IMR-90 (cell line): ENCODE measurements around the gene DCAF16. TPM values are rescaled to one million over a fixed set of nuclear protein-coding genes. Genes with fewer than 3 reads are reported as not detected.

ENCODE experiments used
- ATAC-seq: fragments of 200-7000 bp; cut with Tn5 transposase; 2 replicates; pipeline ENCODE4 v1.9.1; 2020; ENCODE audit warnings: low read depth, mild to moderate bottlenecking, moderate library complexity
- BruUV-seq: library from RNA; stranded (reverse); fragments of 400-500 nt; replicated peaks from 2 replicates; lab custom pipeline; 2021; lab: Mats Ljungman, UMichigan
- CTCF ChIA-PET: fragments of 300-600 bp; formaldehyde crosslinking; extraction: SDS; loops from one replicate; lab custom pipeline; 2021; ENCODE audit warnings: antibody characterized with exemption; lab: Yijun Ruan, JAX
- POLR2A ChIA-PET: fragments of 300-600 bp; sonication (Branson Sonifier 250); formaldehyde crosslinking; loops from one replicate; lab custom pipeline; 2022; ENCODE audit warnings: antibody characterized with exemption; ENCODE audit not compliant: unreplicated experiment; lab: Charles Lee
- DNase-seq: peaks from one replicate; pipeline ENCODE4 v3.0.0; 2013
- H2AFZ ChIP-seq: replicated peaks from 2 replicates; pipeline ENCODE3; 2013; ENCODE audit warnings: low read length, mild to moderate bottlenecking; ENCODE audit not compliant: poor library complexity
- H2AK5ac ChIP-seq: 2 replicates; pipeline ENCODE4 v1.6.1; 2013; ENCODE audit warnings: low read depth, low read length, inconsistent platforms
- H2AK9ac ChIP-seq: replicated peaks from 2 replicates; pipeline ENCODE3; 2013; ENCODE audit warnings: mild to moderate bottlenecking, low read depth, low read length, moderate library complexity; ENCODE audit not compliant: poor library complexity
- H2BK120ac ChIP-seq: 2 replicates; pipeline ENCODE4 v1.6.1; 2013; ENCODE audit warnings: low read depth, low read length, inconsistent platforms
- H2BK15ac ChIP-seq: 3 replicates; pipeline ENCODE4 v1.6.1; 2013; ENCODE audit warnings: low read depth, low read length, inconsistent platforms
- H2BK20ac ChIP-seq: 2 replicates; pipeline ENCODE4 v1.6.1; 2013; ENCODE audit warnings: low read depth, mild to moderate bottlenecking, inconsistent platforms, low read length, moderate library complexity
- H2BK5ac ChIP-seq: 2 replicates; pipeline ENCODE4 v1.6.1; 2013; ENCODE audit warnings: mild to moderate bottlenecking, low read depth, low read length, inconsistent platforms; ENCODE audit not compliant: poor library complexity, severe bottlenecking
- H3K14ac ChIP-seq: replicated peaks from 2 replicates; pipeline ENCODE4 v1.6.1; 2013; ENCODE audit warnings: low read depth, low read length, inconsistent platforms
- H3K18ac ChIP-seq: 2 replicates; pipeline ENCODE4 v1.6.1; 2013; ENCODE audit warnings: low read depth, low read length, control low read depth
- H3K23ac ChIP-seq: 2 replicates; pipeline ENCODE4 v1.6.1; 2013; ENCODE audit warnings: low read depth, low read length, inconsistent platforms
- H3K27ac ChIP-seq: 2 replicates; pipeline ENCODE4 v1.5.1; 2013; ENCODE audit warnings: mild to moderate bottlenecking, control low read depth, low read length; ENCODE audit not compliant: insufficient read depth
- H3K27me3 ChIP-seq: 2 replicates; pipeline ENCODE4 v1.6.1; 2013; ENCODE audit warnings: low read length; ENCODE audit not compliant: control insufficient read depth, insufficient read depth
- H3K36me3 ChIP-seq: 2 replicates; pipeline ENCODE4 v1.6.1; 2013; ENCODE audit warnings: low read length, mixed read lengths; ENCODE audit not compliant: control insufficient read depth, insufficient read depth
- H3K4ac ChIP-seq: 2 replicates; pipeline ENCODE4 v1.6.1; 2013; ENCODE audit warnings: low read depth, low read length, inconsistent platforms
- H3K4me1 ChIP-seq: 2 replicates; pipeline ENCODE4 v1.6.1; 2013; ENCODE audit warnings: low read length, mixed read lengths; ENCODE audit not compliant: control insufficient read depth, insufficient read depth
- H3K4me2 ChIP-seq: 2 replicates; pipeline ENCODE4 v1.6.1; 2013; ENCODE audit warnings: low read depth, mild to moderate bottlenecking, control low read depth, low read length, moderate library complexity
- H3K4me3 ChIP-seq: 2 replicates; pipeline ENCODE4 v1.5.1; 2013; ENCODE audit warnings: low read depth, mild to moderate bottlenecking, control low read depth, low read length, moderate library complexity; ENCODE audit not compliant: insufficient read depth
- H3K56ac ChIP-seq: 2 replicates; pipeline ENCODE4 v1.6.1; 2013; ENCODE audit warnings: low read length, inconsistent platforms; ENCODE audit not compliant: insufficient read depth; ENCODE audit errors: extremely low read depth
- H3K79me1 ChIP-seq, 2 experiments: 2 replicates each; pipeline ENCODE4 v1.6.1; 2013; ENCODE audit warnings: low read length in 2 of 2, inconsistent platforms in 1 of 2, low read depth in 1 of 2
- H3K9ac ChIP-seq: 2 replicates; pipeline ENCODE4 v1.6.1; 2013; ENCODE audit warnings: low read depth, low read length, control low read depth
- H3K9me1 ChIP-seq: 2 replicates; pipeline ENCODE4 v1.6.1; 2013; ENCODE audit warnings: low read length, inconsistent platforms; ENCODE audit not compliant: insufficient read depth
- H3K9me3 ChIP-seq: 2 replicates; pipeline ENCODE4 v1.6.1; 2013; ENCODE audit warnings: low read length; ENCODE audit not compliant: control insufficient read depth, insufficient read depth
- H4K20me1 ChIP-seq: 2 replicates; pipeline ENCODE4 v1.6.1; 2013; ENCODE audit warnings: low read length, inconsistent platforms; ENCODE audit not compliant: insufficient read depth
- H4K5ac ChIP-seq: 2 replicates; pipeline ENCODE4 v1.6.1; 2013; ENCODE audit warnings: mild to moderate bottlenecking, low read depth, low read length, control low read depth
- H4K8ac ChIP-seq, 2 experiments: 2 replicates each; pipeline ENCODE4 v1.6.1; 2013; ENCODE audit warnings: low read depth in 2 of 2, low read length in 2 of 2, control low read depth in 1 of 2, inconsistent platforms in 1 of 2
- H4K91ac ChIP-seq: 2 replicates; pipeline ENCODE4 v1.6.1; 2013; ENCODE audit warnings: low read depth, low read length, inconsistent platforms; ENCODE audit not compliant: insufficient read depth
- BHLHE40 ChIP-seq: fragments of 150-350 bp; IDR thresholded peaks from 2 replicates; pipeline ENCODE4 v1.6.1; 2016; ENCODE audit warnings: mild to moderate bottlenecking, low read depth, low read length
- CEBPB ChIP-seq: IDR thresholded peaks from 2 replicates; pipeline ENCODE4 v1.6.1; 2012; ENCODE audit warnings: low read depth, low read length, improper control_type of control experiment
- CHD1 ChIP-seq: IDR thresholded peaks from 2 replicates; pipeline ENCODE4 v1.6.1; 2012; ENCODE audit warnings: low read depth, low read length, improper control_type of control experiment
- CTCF ChIP-seq: conservative IDR thresholded peaks from 2 replicates; pipeline ENCODE4 v1.5.1; 2012; ENCODE audit warnings: mild to moderate bottlenecking, low read depth, low read length, improper control_type of control experiment
- ELK1 ChIP-seq: fragments of 150-350 bp; IDR thresholded peaks from 2 replicates; pipeline ENCODE4 v1.6.1; 2016; ENCODE audit warnings: low read depth, mild to moderate bottlenecking, low read length, moderate library complexity, borderline replicate concordance
- FOS ChIP-seq: fragments of 150-350 bp; IDR thresholded peaks from 2 replicates; pipeline ENCODE4 v1.6.1; 2016; ENCODE audit warnings: low read depth, low read length
- MAFK ChIP-seq: IDR thresholded peaks from 2 replicates; pipeline ENCODE4 v1.6.1; 2012; ENCODE audit warnings: low read depth, low read length, improper control_type of control experiment
- MAZ ChIP-seq: IDR thresholded peaks from 2 replicates; pipeline ENCODE4 v1.6.1; 2012; ENCODE audit warnings: low read depth, mild to moderate bottlenecking, low read length, improper control_type of control experiment, moderate library complexity, borderline replicate concordance
- MXI1 ChIP-seq: IDR thresholded peaks from 2 replicates; pipeline ENCODE4 v1.6.1; 2012; ENCODE audit warnings: low read depth, mild to moderate bottlenecking, low read length, moderate library complexity, borderline replicate concordance
- RAD21 ChIP-seq: IDR thresholded peaks from 2 replicates; pipeline ENCODE4 v1.6.1; 2012; ENCODE audit warnings: low read length, improper control_type of control experiment
- USF2 ChIP-seq: fragments of 150-350 bp; IDR thresholded peaks from 2 replicates; pipeline ENCODE4 v1.6.1; 2017; ENCODE audit warnings: mild to moderate bottlenecking, antibody characterized with exemption, low read length, low read depth
- WGBS, 2 experiments: methylation state at CpG; one replicate each; pipeline versions ENCODE4 v1.1.5 to v1.1.7; 2013; ENCODE audit warnings: missing lambda C conversion rate in 2 of 2; ENCODE audit not compliant: insufficient read length in 1 of 2; ENCODE audit errors: extremely low coverage in 2 of 2; 5-methylcytosine and 5-hydroxymethylcytosine counted together
- dilution Hi-C: fragments of 300-500 bp; cut with HindIII; formaldehyde crosslinking; loops from one replicate; pipeline ENCODE4 v1.14.3; 2018; ENCODE audit warnings: low sequenced_read_pairs; ENCODE audit not compliant: unreplicated experiment
- in situ Hi-C: fragments of 300-500 bp; cut with MboI; formaldehyde crosslinking; loops from 3 replicates; pipeline ENCODE4 v1.14.3; 2019; ENCODE audit warnings: low sequenced_read_pairs, inconsistent platforms, mixed read lengths
- intact Hi-C: fragments of 100-400 bp; cut with micrococcal nuclease; formaldehyde crosslinking; loops from 2 replicates; pipeline ENCODE4 v1.10.0; 2022
- polyA plus RNA-seq, 3 experiments: library from polyadenylated mRNA; depleted of rRNA; stranded (reverse); fragments of >200 nt; gene quantifications; 2 replicates each; pipeline ENCODE4 v1.2.3, GENCODE V29; 2012; ENCODE audit warnings: low replicate concordance in 1 of 3
- total RNA-seq: library from RNA; depleted of rRNA; stranded (reverse); fragments of >200 nt; gene quantifications from 2 replicates; pipeline ENCODE4 v1.2.3, GENCODE V29; 2012

The DCAF16 gene
- total and polyA plus RNA-seq, 2 of the 4 experiments (the other 2 are of a cell fraction): 15.1 to 31.5 TPM

GRCh38 chr4:17753646-17754045, 56.9 kb downstream of the DCAF16 start:
- H4K8ac ChIP-seq: no peak overlapping the region
- DNase-seq (no peak), ATAC-seq (no peak)
- TF ChIP-seq MXI1: no peak
- TF ChIP-seq MAZ: no peak
- no peak for TF ChIP-seq MAFK
- no peak for TF ChIP-seq ELK1
- TF ChIP-seq RAD21: no peak
- no peak for TF ChIP-seq CTCF
- no peak for TF ChIP-seq CHD1
- TF ChIP-seq BHLHE40: no peak
- no peak for TF ChIP-seq USF2
- no peak for TF ChIP-seq CEBPB
- no peak for TF ChIP-seq FOS
- H3K79me1 ChIP-seq: no peaks in the 10 kb centered on the region
- no peak overlapping the region for H4K5ac ChIP-seq
- no peak overlapping the region for H3K4ac ChIP-seq
- H2AFZ ChIP-seq: no peak overlapping the region
- BruUV-seq: no TSS peak
- no peaks in the 10 kb centered on the region for H3K9me3 ChIP-seq
- H3K14ac ChIP-seq: no peak overlapping the region
- H3K9ac ChIP-seq: no peak overlapping the region
- no peak overlapping the region for H3K4me3 ChIP-seq
- H2BK15ac ChIP-seq: no peak overlapping the region
- H3K36me3 ChIP-seq: no peaks in the 10 kb centered on the region
- no peak overlapping the region for H3K4me2 ChIP-seq
- 100% methylated on average over 1 of the region's 2 CpGs; no CpG with 5 or more reads in 1 of the 2 experiments for WGBS, 2 experiments
- ChIA-PET CTCF (no interaction called here), POLR2A (no interaction called here)
- no peak overlapping the region for H4K91ac ChIP-seq
- no peak overlapping the region for H3K27ac ChIP-seq
- no peak overlapping the region for H2BK120ac ChIP-seq
- no peak overlapping the region for H2AK9ac ChIP-seq
- no peaks in the 10 kb centered on the region for H3K9me1 ChIP-seq
- H4K20me1 ChIP-seq: no peaks in the 10 kb centered on the region
- H2BK5ac ChIP-seq: no peak overlapping the region
- H3K23ac ChIP-seq: no peak overlapping the region
- no peaks in the 10 kb centered on the region for H3K4me1 ChIP-seq
- H2AK5ac ChIP-seq: no peak overlapping the region
- H2BK20ac ChIP-seq: no peak overlapping the region
- in situ Hi-C loops: no loop called here
- intact Hi-C loops: no loop called here
- peaks cover 3% of the 10 kb centered on the region for H3K27me3 ChIP-seq
- no peak overlapping the region for H3K18ac ChIP-seq
- no peak overlapping the region for H3K56ac ChIP-seq
- dilution Hi-C loops: no loop called here
